HUES48 (cell line): ENCODE measurements around the gene ARHGEF19.
"Not testable (repeated sequence)": the region's sequence is repeated elsewhere in the genome, so short reads cannot be mapped to it uniquely, and the experiment has no call there.

Experiments
- H3K27ac ChIP-seq: one replicate; pipeline ENCODE4 v1.7.0; 2013; ENCODE audit warnings: low read depth, low read length, inconsistent platforms
- H3K27me3 ChIP-seq: 2 replicates; pipeline ENCODE4 v1.6.1; 2013; ENCODE audit warnings: mild to moderate bottlenecking, low read length; ENCODE audit not compliant: control insufficient read depth, insufficient read depth
- H3K36me3 ChIP-seq: 2 replicates; pipeline ENCODE4 v1.6.1; 2013; ENCODE audit warnings: low read length; ENCODE audit not compliant: control insufficient read depth, insufficient read depth
- H3K4me1 ChIP-seq: 2 replicates; pipeline ENCODE4 v1.6.1; 2013; ENCODE audit warnings: mild to moderate bottlenecking, low read length; ENCODE audit not compliant: control insufficient read depth, insufficient read depth
- H3K4me3 ChIP-seq: 2 replicates; pipeline ENCODE4 v1.5.1; 2013; ENCODE audit warnings: mild to moderate bottlenecking, low read depth, low read length
- H3K9ac ChIP-seq: 2 replicates; pipeline ENCODE4 v1.6.1; 2013; ENCODE audit warnings: mild to moderate bottlenecking, low read depth, low read length, moderate library complexity
- H3K9me3 ChIP-seq: 2 replicates; pipeline ENCODE4 v1.6.1; 2013; ENCODE audit warnings: low read length; ENCODE audit not compliant: control insufficient read depth, insufficient read depth

The ARHGEF19 gene

DNA sequence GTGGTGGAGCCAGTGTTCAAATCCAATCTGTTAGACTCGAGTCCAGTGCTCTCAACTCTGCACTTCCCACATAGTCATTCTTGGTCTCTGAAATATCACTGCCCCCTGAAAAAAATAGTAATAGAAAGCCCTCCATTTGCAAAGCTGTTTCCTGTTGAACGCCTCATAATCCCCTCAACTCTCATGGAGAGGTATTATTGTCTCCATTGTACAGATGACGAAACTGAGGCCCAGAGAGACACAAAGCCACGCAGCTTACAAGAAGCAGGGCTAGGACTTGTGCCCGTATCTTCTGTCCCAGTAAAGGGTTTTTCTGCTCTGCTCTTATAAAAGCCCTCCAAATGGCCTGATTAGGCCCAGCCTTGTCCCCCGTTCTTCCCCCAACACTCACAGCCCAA is 6.2 kb upstream of the ARHGEF19 start:
- Histone ChIP-seq H3K9me3 (no peaks in the 10 kb centered on the region), H3K36me3 (no peaks in the 10 kb centered on the region), H3K4me1 (peaks cover 7% of the 10 kb centered on the region), H3K4me3 (no peak overlapping the region), H3K27ac (no peak overlapping the region), H3K27me3 (peaks cover 9% of the 10 kb centered on the region), H3K9ac (no peak overlapping the region)

DNA sequence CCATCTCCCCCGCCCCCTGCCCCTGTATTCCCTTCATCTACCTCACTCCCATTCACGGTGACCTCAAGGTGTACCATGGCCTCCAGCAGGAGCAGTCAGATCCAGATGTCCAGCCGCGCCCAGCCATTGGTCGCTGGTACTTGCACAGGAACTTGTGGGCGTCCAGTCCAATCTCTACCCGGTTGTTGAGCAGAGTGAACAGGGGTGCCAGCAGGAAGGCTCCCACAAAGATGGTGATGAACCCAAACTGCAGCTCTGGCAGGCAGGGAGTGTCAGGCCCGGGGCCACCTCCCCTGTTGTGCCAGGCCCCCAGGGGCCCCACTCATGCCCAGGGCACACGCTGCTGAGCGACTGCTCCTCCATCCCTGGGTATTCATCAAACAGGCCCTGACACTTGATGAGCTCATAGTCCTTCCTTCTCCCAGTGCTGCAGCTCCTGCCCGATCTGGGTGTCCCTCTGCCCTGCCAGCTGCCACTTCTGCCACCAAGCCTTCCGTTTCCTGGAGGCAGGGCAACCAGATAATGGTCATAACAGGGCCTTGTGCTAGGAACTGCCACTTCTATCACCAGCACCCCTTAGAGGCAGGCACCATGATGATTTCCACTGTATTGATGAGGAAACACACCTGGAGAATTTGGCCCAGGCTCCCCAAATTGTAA is 5.7 kb upstream of the ARHGEF19 start:
- Histone ChIP-seq H3K27ac (no peak overlapping the region), H3K4me3 (peak overlapping the region; percentile 68; the same call in 1 of the 2 replicates), H3K36me3 (no peaks in the 10 kb centered on the region), H3K27me3 (peaks cover 9% of the 10 kb centered on the region), H3K9ac (no peak overlapping the region), H3K9me3 (no peaks in the 10 kb centered on the region), H3K4me1 (peaks cover 10% of the 10 kb centered on the region)

DNA sequence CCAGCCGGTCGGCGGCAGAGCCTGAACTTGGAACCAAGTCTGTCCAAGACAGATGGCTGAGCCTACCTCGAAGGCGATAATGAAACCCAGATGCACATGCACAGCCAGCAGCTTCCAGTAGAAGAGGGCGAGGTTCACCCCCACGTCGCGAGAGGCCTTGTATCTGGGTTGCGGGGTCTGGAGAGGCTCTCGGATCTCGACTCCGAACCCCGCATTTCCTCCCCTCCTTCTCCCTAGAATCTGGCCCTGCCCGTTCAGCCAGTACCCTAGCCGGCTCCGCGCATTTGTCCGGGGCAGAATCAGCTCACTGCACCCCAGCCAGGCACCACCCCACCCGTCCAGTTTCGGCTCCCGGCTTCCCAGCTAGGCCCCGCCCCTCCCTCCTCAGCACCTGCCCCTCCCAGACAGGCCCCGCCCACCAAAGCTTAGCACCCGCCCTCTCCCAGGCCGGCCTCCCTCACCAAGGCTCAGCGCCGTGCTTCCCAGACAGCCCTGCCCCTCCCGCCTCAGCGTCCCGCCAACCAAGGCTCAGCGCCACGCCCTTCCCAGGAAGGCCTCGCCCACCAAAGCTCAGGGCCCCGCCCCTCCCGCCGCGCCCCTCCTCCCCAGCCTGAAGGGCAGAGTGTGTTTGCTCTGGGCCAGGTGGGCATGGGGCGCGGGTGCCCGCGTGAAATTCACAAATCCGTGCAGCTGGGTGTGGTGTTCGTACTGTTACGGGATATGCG is 4.8 kb upstream of the ARHGEF19 start:
- Histone ChIP-seq H3K4me3 (peak overlapping the region; percentile 68), H3K9me3 (no peaks in the 10 kb centered on the region), H3K27me3 (peaks cover 9% of the 10 kb centered on the region), H3K4me1 (peaks cover 15% of the 10 kb centered on the region), H3K36me3 (no peaks in the 10 kb centered on the region), H3K27ac (no peak overlapping the region), H3K9ac (no peak overlapping the region)

DNA sequence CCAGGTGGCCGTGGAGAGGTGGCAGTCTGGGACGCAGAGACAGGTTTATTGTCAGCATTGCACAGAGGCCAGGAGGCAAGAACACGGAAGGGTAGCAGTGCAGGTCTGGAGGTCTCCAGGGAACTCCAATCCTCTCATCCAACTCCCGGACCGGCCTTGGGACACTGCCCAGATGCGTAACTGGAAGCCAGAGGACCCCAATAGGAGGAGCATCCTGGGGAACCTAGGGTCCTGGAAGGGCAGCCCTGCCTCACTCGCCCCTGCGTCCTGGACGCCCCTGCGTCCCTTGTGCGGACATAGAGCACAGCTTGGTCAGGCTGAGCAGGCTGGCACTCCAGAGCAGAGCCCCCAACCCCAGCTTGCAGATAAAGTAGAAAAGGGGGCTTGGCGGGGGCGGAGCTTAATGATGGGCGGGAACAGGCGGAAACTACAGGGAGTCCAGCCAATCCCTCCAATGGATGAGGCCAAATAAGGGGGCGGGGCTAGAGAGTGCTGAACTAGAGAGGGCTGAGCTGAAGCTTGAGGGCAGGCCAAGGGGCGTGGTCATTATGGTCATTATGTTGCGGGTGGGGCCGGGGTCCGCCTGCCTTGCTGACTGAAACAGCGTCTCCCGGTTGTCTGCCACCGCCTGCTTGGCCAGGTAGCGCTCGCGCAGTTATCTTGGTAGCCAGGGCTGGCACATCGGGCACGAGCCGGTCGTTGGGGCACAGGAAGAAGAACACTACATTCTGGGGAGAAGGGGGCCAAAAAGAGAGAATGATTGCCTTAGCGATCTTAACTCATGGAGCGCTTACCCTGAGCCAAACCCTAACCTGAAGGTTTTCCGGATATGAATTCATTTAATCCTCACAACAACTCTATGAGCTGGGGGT is 3.7 kb upstream of the ARHGEF19 start:
- no peaks in the 10 kb centered on the region for H3K36me3 ChIP-seq
- no peak overlapping the region for H3K9ac ChIP-seq
- peaks cover 26% of the 10 kb centered on the region for H3K4me1 ChIP-seq
- H3K27me3 ChIP-seq = peaks cover 9% of the 10 kb centered on the region
- no peak overlapping the region for H3K27ac ChIP-seq
- H3K4me3 ChIP-seq = peak overlapping the region; percentile 66
- no peaks in the 10 kb centered on the region for H3K9me3 ChIP-seq

DNA sequence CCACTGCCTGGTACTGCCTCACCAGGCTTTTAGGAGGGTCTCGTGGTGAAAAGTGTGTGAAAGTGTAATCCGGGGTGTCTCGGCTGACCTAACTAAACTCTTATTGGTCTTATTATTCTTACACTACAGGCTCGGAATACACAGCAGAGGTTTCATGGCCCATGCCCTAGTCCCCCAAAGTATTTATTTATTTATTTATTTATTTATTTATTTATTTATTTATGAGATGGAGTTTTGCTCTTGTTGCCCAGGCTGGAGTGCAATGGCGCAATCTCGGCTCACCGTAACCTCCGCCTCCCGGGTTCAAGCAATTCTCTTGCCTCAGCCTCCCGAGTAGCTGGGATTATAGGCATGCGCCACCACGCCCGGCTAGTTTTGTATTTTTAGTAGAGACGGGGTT is 2.8 kb upstream of the ARHGEF19 start:
- not testable (repeated sequence) for H3K27ac ChIP-seq, H3K9ac ChIP-seq, H3K9me3 ChIP-seq, H3K36me3 ChIP-seq, H3K4me3 ChIP-seq, H3K27me3 ChIP-seq
- H3K4me1 ChIP-seq = peaks cover 30% of the 10 kb centered on the region

DNA sequence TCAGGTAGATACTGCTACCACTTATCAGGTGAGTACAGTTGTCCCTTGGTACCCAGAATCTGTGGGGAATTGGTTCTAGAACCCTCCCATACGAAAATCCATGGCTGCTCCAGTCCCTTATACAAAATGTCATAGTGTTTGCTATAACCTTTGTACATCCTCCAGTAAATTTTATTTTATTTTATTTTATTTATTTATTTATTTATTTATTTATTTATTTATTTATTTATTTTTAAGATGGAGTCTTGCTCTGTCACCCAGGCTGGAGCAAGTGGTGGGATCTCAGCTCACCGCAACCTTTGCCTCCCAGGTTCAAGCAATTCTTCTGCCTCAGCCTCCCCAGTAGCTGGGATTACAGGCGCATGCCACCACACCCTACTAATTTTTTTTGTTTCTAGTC is 1.1 kb upstream of the ARHGEF19 start:
- H3K36me3 ChIP-seq, H3K27me3 ChIP-seq, H3K9ac ChIP-seq, H3K4me3 ChIP-seq, H3K9me3 ChIP-seq, H3K27ac ChIP-seq: not testable (repeated sequence)
- peaks cover 31% of the 10 kb centered on the region for H3K4me1 ChIP-seq

DNA sequence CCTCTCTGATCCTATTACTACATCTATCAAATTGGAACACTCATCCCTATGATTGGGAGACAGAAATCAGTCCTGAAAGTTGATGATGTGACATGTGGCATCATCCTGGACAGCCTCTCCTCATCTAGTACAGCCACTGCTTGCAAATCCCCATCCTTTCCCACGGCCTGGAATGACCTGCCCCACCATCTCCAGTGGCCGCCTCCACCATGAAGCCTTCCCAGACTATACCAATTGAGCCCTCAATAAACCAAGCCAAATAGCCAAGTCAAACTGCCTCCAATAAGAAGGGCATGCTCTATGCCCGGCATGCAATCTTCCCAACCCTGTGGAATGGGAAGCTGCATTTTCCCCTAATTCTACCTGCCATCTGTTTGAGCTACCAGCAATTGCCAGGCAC is 561 bp upstream of the ARHGEF19 start:
- Histone ChIP-seq H3K4me1 (peaks cover 34% of the 10 kb centered on the region), H3K36me3 (no peaks in the 10 kb centered on the region), H3K27ac (no peak overlapping the region), H3K27me3 (peaks cover 9% of the 10 kb centered on the region), H3K9me3 (no peaks in the 10 kb centered on the region), H3K9ac (no peak overlapping the region), H3K4me3 (peak overlapping the region; percentile 73)

DNA sequence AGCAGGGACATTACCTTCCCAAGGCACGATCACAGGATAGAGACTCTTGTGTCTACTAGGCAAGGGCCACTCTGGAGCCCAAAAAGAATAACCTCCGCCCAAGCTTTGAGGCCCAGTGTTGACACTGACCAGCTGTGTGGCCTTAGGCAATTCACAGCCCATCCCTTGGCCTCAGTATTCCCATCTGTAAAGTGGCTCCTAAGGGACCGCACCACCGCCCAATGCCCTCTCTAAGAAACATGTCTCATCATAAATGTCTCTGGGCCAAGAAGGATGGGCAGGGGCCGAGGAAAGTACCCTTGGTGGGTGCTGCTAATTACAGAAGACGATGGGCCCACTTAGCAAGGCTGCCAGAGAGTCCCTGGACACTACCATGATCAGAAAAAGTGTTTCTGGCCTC is 628 bp downstream of the ARHGEF19 start:
- Histone ChIP-seq H3K4me3 (peak overlapping the region; percentile 73), H3K9me3 (no peaks in the 10 kb centered on the region), H3K27me3 (peaks cover 5% of the 10 kb centered on the region), H3K36me3 (no peaks in the 10 kb centered on the region), H3K27ac (peak overlapping the region; percentile 63), H3K4me1 (peaks cover 38% of the 10 kb centered on the region), H3K9ac (peak overlapping the region; percentile 80)

DNA sequence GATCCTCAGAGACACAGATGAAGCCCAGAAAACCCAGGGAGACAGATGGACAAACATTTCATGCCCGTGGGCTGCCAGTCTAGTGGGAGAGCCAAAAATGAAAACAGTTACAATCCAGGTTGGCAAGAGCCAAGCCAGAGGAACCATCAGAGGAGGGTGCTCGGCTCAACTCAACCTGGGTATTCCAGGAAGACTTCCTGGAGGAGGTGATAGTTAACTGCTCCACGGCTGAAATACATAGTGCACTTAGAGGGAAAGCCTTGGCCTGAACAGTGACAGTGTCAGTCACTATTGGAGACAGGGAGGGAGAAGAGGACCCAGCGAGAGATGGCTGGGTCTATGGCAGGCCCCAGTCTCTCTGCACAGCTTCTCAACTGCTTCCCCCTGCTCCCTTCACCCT is 1.9 kb downstream of the ARHGEF19 start:
- Histone ChIP-seq H3K4me1 (peaks cover 36% of the 10 kb centered on the region), H3K9me3 (no peaks in the 10 kb centered on the region), H3K36me3 (no peaks in the 10 kb centered on the region), H3K27me3 (no peaks in the 10 kb centered on the region), H3K9ac (no peak overlapping the region), H3K27ac (no peak overlapping the region), H3K4me3 (no peak overlapping the region)

DNA sequence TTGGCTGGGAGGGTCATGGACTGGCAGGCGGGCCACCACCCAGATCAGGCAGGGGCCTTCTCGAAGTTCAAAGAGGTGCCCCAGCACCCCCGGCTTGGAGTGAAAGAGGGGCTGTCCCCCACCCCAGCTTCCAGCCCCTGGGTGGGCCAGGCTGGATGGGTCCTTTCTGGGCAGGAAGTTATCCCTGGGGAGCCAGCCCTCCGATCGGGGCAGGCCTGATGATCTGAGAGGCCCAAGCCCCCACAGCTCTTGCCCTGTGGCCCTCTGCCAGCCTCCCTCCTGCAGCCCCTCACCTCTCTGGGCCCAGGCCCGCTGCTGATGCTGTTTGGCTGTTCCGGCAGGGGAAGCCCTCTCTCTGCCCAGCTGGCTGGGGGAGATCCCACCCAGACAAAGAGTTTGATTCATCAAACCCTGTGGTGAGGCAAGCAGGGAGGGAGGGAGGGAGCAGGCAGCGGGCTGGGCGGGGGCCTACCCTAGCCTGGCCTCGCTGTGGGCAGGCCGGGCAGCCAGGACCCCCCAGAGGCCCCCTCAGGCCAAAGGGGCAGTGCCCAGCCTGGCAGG is 2.5 kb downstream of the ARHGEF19 start:
- peaks cover 36% of the 10 kb centered on the region for H3K4me1 ChIP-seq
- H3K4me3 ChIP-seq = no peak overlapping the region
- H3K27ac ChIP-seq = no peak overlapping the region
- peaks cover under 1% of the 10 kb centered on the region; the same call in 1 of the 2 replicates for H3K36me3 ChIP-seq
- no peaks in the 10 kb centered on the region for H3K9me3 ChIP-seq
- H3K9ac ChIP-seq = no peak overlapping the region
- no peaks in the 10 kb centered on the region for H3K27me3 ChIP-seq
